Testis (tissue), 3 donors: ENCODE measurements around the gene PDAP1. TPM values are rescaled to one million over a fixed set of nuclear protein-coding genes. Genes with fewer than 3 reads are reported as not detected.

Experiments used
- DNase-seq: peaks from one replicate; pipeline ENCODE4 v3.0.0-alpha.2; 2019
- H3K27ac ChIP-seq, 2 donors: fragments of 200-600 bp; sonication (generic); one replicate each; pipeline ENCODE4 v1.5.1; 2019
- H3K27me3 ChIP-seq: fragments of 200-600 bp; sonication (generic); one replicate; pipeline ENCODE4 v1.5.1; 2019
- H3K36me3 ChIP-seq: fragments of 200-600 bp; sonication (generic); one replicate; pipeline ENCODE4 v1.5.1; 2017; ENCODE audit warnings: low read depth; ENCODE audit errors: missing control alignments
- H3K4me1 ChIP-seq: fragments of 200-600 bp; sonication (generic); one replicate; pipeline ENCODE4 v1.5.1; 2019
- H3K4me3 ChIP-seq, 2 donors: fragments of 200-600 bp; sonication (generic); one replicate each; pipeline ENCODE4 v1.5.1; 2017 to 2019
- H3K9me3 ChIP-seq: fragments of 200-600 bp; sonication (generic); one replicate; pipeline ENCODE4 v1.5.1; 2017
- CTCF ChIP-seq, 3 experiments: fragments of 450-650 bp in 2 of 3; fragments of 200-600 bp in 1 of 3; sonication (generic) in 1 of 3; IDR thresholded peaks; one replicate each; pipeline ENCODE4 v1.5.1; 2016 to 2019; ENCODE audit warnings: antibody characterized with exemption in 3 of 3, mild to moderate bottlenecking in 2 of 3, moderate library complexity in 1 of 3
- POLR2A ChIP-seq: fragments of 450-650 bp; IDR thresholded peaks from one replicate; pipeline ENCODE4 v1.6.1; 2017; ENCODE audit warnings: antibody characterized with exemption, mild to moderate bottlenecking, moderate library complexity
- WGBS, 2 donors: methylation state at CpG; one replicate each; pipeline ENCODE4 v1.1.5; 2018; 5-methylcytosine and 5-hydroxymethylcytosine counted together
- intact Hi-C: fragments of 100-400 bp; cut with DNase I; formaldehyde crosslinking; loops from one replicate; pipeline ENCODE4 v1.15.1; 2023; ENCODE audit warnings: low total_unique reads
- polyA plus RNA-seq: library from polyadenylated mRNA; stranded (reverse); fragments of 350-450 nt; fragmentation: Illumina TruSeq; extraction: RNeasy Lipid Tissue Mini Kit (QIAGEN cat#74804); gene quantifications from one replicate; pipeline ENCODE4 v1.2.3, GENCODE V29; 2014; ENCODE audit warnings: low read depth, low replicate concordance; ENCODE audit not compliant: insufficient read depth
- total RNA-seq, 2 donors: library from RNA; depleted of rRNA; stranded (reverse); fragments of >200 nt; gene quantifications; one replicate each; pipeline ENCODE4 v1.2.3, GENCODE V29; 2016

PDAP1 gene
- total and polyA plus RNA-seq, 3 donors from 2014 or later = 50.5 to 126 (median 74.0) TPM

GRCh38 chr7:99372275-99373090 is 35.9 kb downstream of the PDAP1 start:
- TF ChIP-seq POLR2A = no peak
- no peak for TF ChIP-seq CTCF (IDR thresholded peaks at IDR 0.05)
- Histone ChIP-seq H3K9me3 (no peaks in the 10 kb centered on the region), H3K27ac (peak overlapping the region; percentile 24 to 61), H3K4me3 (no peak overlapping the region), H3K4me1 (peaks cover 13% of the 10 kb centered on the region), H3K36me3 (no peaks in the 10 kb centered on the region), H3K27me3 (no peaks in the 10 kb centered on the region)
- DNase-seq = peak; percentile 86
- intact Hi-C loops = no loop called here
- WGBS, 2 donors = 32 to 42% methylated on average over 16 to 21 of the region's 21 CpGs

- Histone ChIP-seq H3K4me1 (peaks cover 13% of the 10 kb centered on the region), H3K4me3 (no peak overlapping the region), H3K36me3 (no peaks in the 10 kb centered on the region), H3K27me3 (no peaks in the 10 kb centered on the region), H3K27ac (no peak overlapping the region), H3K9me3 (no peaks in the 10 kb centered on the region)
- WGBS, 2 donors = 92 to 94% methylated on average over 11 of the region's 11 CpGs
- no peak for DNase-seq
- no peak for TF ChIP-seq CTCF (IDR thresholded peaks at IDR 0.05)
- intact Hi-C loops = no loop called here
These were observed 36.9 kb downstream of the PDAP1 start for GRCh38 chr7:99371376-99371920.

- Histone ChIP-seq H3K4me1 (peaks cover 13% of the 10 kb centered on the region), H3K27me3 (no peaks in the 10 kb centered on the region), H3K4me3 (no peak overlapping the region), H3K9me3 (no peaks in the 10 kb centered on the region), H3K27ac (peak overlapping the region in 1 of 2 donors; percentile 36), H3K36me3 (no peaks in the 10 kb centered on the region)
- TF ChIP-seq CTCF (IDR thresholded peaks at IDR 0.05) (no peak), POLR2A (no peak)
- WGBS, 2 donors = 43% methylated on average over 9 of the region's 9 CpGs
- peak; percentile 61 for DNase-seq
- intact Hi-C loops = no loop called here
These were observed 38.5 kb downstream of the PDAP1 start for GRCh38 chr7:99369767-99370391.

- intact Hi-C loops = no loop called here
- no peak overlapping the region for H3K27ac ChIP-seq
- peaks cover 13% of the 10 kb centered on the region for H3K4me1 ChIP-seq
- no peak overlapping the region for H3K4me3 ChIP-seq
- no peaks in the 10 kb centered on the region for H3K27me3 ChIP-seq
- 86 to 96% methylated on average over 12 to 13 of the region's 13 CpGs for WGBS, 2 donors
- no peaks in the 10 kb centered on the region for H3K36me3 ChIP-seq
- no peak for TF ChIP-seq CTCF (IDR thresholded peaks at IDR 0.05)
- no peak for TF ChIP-seq POLR2A
- DNase-seq = no peak
- H3K9me3 ChIP-seq = no peaks in the 10 kb centered on the region
These were observed 39.5 kb downstream of the PDAP1 start for GRCh38 chr7:99368750-99369389.
